DOHH2 (cell line): Measurements from ENCODE around the gene TTC28.

Experiments
- H3F3A ChIP-seq: fragments of 200-600 bp; sonication (generic), shearing (Covaris generic); 2 replicates; pipeline ENCODE4 v1.6.0; 2016; ENCODE audit warnings: antibody characterized with exemption, mild to moderate bottlenecking; ENCODE audit not compliant: control insufficient read depth, insufficient read depth
- H3K27ac ChIP-seq: fragments of 200-600 bp; sonication (generic); 2 replicates; pipeline ENCODE4 v1.5.1; 2014; ENCODE audit warnings: low read depth, mild to moderate bottlenecking, low read length, moderate library complexity
- H3K27me3 ChIP-seq: fragments of 200-600 bp; sonication (generic); 2 replicates; pipeline ENCODE4 v1.6.1; 2014; ENCODE audit warnings: mild to moderate bottlenecking, low read length, mixed read lengths; ENCODE audit not compliant: control insufficient read depth
- H3K36me3 ChIP-seq: fragments of 200-600 bp; sonication (generic); 2 replicates; pipeline ENCODE4 v1.6.1; 2014; ENCODE audit warnings: mild to moderate bottlenecking, low read length, moderate library complexity, mixed read lengths; ENCODE audit not compliant: control insufficient read depth
- H3K4me1 ChIP-seq: fragments of 200-600 bp; sonication (generic); 2 replicates; pipeline ENCODE4 v1.6.1; 2014; ENCODE audit warnings: mild to moderate bottlenecking, low read length, mixed read lengths; ENCODE audit not compliant: control insufficient read depth
- H3K4me2 ChIP-seq: fragments of 200-600 bp; sonication (generic); 2 replicates; pipeline ENCODE4 v1.6.0; 2014; ENCODE audit warnings: mild to moderate bottlenecking, low read length, moderate library complexity
- H3K4me3 ChIP-seq: fragments of 200-600 bp; sonication (generic); 2 replicates; pipeline ENCODE4 v1.5.1; 2014; ENCODE audit warnings: mild to moderate bottlenecking, low read length, mixed read lengths
- H3K79me2 ChIP-seq: fragments of 200-600 bp; sonication (generic); 2 replicates; pipeline ENCODE4 v1.6.1; 2014; ENCODE audit warnings: mild to moderate bottlenecking, low read length, mixed read lengths; ENCODE audit not compliant: control insufficient read depth
- H3K9me2 ChIP-seq: fragments of 200-600 bp; sonication (generic); replicated peaks from 2 replicates; pipeline ENCODE4 v1.6.1; 2014; ENCODE audit warnings: mild to moderate bottlenecking, low read length, mixed read lengths; ENCODE audit not compliant: control insufficient read depth
- H3K9me3 ChIP-seq: fragments of 200-600 bp; sonication (generic); 2 replicates; pipeline ENCODE4 v1.6.1; 2014; ENCODE audit warnings: antibody characterized with exemption, low read length, mixed read lengths; ENCODE audit not compliant: control insufficient read depth, insufficient read depth
- H4K20me1 ChIP-seq: fragments of 200-600 bp; sonication (generic); 2 replicates; pipeline ENCODE4 v1.6.0; 2014; ENCODE audit warnings: low read depth, mild to moderate bottlenecking, antibody characterized with exemption, low read length, moderate library complexity; ENCODE audit not compliant: control insufficient read depth, insufficient read depth
- EZH2phosphoT487 ChIP-seq: fragments of 200-600 bp; sonication (generic); IDR thresholded peaks from 2 replicates; pipeline ENCODE4 v1.6.1; 2017; ENCODE audit warnings: borderline replicate concordance, mild to moderate bottlenecking, antibody characterized with exemption, low read length, moderate library complexity, mixed read lengths
- TF ChIP-seq, protein P1 (sequence below): fragments of 200-600 bp; sonication (generic); IDR thresholded peaks from one replicate; pipeline ENCODE4 v1.5.1; 2014; ENCODE audit warnings: antibody characterized with exemption, mild to moderate bottlenecking, low read depth, low read length; ENCODE audit not compliant: poor library complexity, severe bottlenecking

Gene TTC28

DNA sequence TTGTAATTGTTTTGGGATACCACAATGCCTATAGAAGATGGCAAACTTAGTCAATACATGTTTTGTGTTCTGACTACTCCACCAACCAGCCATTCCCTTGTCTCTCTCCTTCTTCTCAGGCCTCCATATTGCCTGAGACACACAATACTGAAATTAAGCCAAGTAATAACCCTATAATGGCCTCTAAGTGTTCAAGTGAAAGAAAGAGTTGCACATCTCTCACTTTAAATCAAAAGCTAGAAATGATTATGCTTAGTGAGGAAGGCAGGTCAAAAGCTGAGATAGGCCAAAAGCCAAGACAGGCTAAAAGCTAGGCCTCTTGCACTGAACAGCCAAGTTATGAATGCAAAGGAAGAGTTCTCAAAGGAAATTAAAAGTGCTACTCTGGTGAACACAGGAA, 318.7 kb downstream of the TTC28 start:
- Histone ChIP-seq H3F3A (no peaks in the 10 kb centered on the region), H3K36me3 (no peaks in the 10 kb centered on the region), H3K27me3 (0 out of 2 replicates have a peak, but pooled peaks cover 2% of the 10 kb centered on the region), H3K4me1 (no peaks in the 10 kb centered on the region), H3K4me2 (no peak overlapping the region), H3K27ac (no peak overlapping the region), H3K79me2 (no peaks in the 10 kb centered on the region), H3K9me3 (0 out of 2 replicates have a peak, but pooled peaks cover 3% of the 10 kb centered on the region), H3K4me3 (no peak overlapping the region), H4K20me1 (no peaks in the 10 kb centered on the region), H3K9me2 (no peaks in the 10 kb centered on the region)
- TF ChIP-seq, protein P1, sequence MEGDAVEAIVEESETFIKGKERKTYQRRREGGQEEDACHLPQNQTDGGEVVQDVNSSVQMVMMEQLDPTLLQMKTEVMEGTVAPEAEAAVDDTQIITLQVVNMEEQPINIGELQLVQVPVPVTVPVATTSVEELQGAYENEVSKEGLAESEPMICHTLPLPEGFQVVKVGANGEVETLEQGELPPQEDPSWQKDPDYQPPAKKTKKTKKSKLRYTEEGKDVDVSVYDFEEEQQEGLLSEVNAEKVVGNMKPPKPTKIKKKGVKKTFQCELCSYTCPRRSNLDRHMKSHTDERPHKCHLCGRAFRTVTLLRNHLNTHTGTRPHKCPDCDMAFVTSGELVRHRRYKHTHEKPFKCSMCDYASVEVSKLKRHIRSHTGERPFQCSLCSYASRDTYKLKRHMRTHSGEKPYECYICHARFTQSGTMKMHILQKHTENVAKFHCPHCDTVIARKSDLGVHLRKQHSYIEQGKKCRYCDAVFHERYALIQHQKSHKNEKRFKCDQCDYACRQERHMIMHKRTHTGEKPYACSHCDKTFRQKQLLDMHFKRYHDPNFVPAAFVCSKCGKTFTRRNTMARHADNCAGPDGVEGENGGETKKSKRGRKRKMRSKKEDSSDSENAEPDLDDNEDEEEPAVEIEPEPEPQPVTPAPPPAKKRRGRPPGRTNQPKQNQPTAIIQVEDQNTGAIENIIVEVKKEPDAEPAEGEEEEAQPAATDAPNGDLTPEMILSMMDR = no peak
- TF ChIP-seq EZH2phosphoT487 = no peak

GRCh38 chr22:28358312-28358711, 321.3 kb downstream of the TTC28 start:
- no peaks in the 10 kb centered on the region for H3K79me2 ChIP-seq

DNA sequence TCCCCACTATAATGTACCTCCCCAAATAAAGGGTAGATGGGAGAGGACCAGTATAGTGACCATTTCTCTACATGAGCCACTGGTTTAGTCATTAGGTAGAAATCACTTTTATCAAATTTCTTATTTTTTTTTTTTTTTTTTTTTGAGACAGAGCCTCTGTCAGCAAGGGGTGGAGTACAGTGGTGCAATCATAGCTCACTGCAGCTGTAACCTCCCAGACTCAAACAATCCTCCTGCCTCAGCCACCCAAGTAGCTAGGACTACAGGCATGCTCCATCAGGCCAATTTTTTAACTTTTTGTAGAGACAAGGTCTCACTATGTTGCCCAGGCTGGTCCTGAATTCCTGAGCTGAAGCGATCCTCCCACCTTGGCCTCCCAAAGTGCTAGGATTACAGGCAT, 322.4 kb downstream of the TTC28 start:
- Histone ChIP-seq H3K4me3 (no peak overlapping the region), H3K79me2 (no peaks in the 10 kb centered on the region), H3K27me3 (no peaks in the 10 kb centered on the region), H3K36me3 (no peaks in the 10 kb centered on the region), H3K4me1 (no peaks in the 10 kb centered on the region), H3K9me3 (no peaks in the 10 kb centered on the region), H3F3A (no peaks in the 10 kb centered on the region), H3K9me2 (no peaks in the 10 kb centered on the region), H3K27ac (no peak overlapping the region), H4K20me1 (no peaks in the 10 kb centered on the region), H3K4me2 (no peak overlapping the region)
- TF ChIP-seq, protein P1 = no peak
- no peak for TF ChIP-seq EZH2phosphoT487

More at GRCh38 chr22:28358312-28358711, 321.3 kb downstream of the TTC28 start:
- H3K9me2 ChIP-seq = no peaks in the 10 kb centered on the region
- TF ChIP-seq EZH2phosphoT487 = no peak
- TF ChIP-seq, protein P1 = no peak
- no peak overlapping the region for H3K4me3 ChIP-seq
- 0 out of 2 replicates have a peak, but pooled peaks cover 3% of the 10 kb centered on the region for H3K9me3 ChIP-seq
- no peaks in the 10 kb centered on the region for H3F3A ChIP-seq
- H3K4me1 ChIP-seq = no peaks in the 10 kb centered on the region
- H3K4me2 ChIP-seq = no peak overlapping the region
- H3K27ac ChIP-seq = no peak overlapping the region
- no peaks in the 10 kb centered on the region for H3K36me3 ChIP-seq
- H4K20me1 ChIP-seq = no peaks in the 10 kb centered on the region
- no peaks in the 10 kb centered on the region for H3K27me3 ChIP-seq
